Testis (tissue), 3 donors: ENCODE measurements around the gene MAP7D1. TPM values are rescaled to one million over a fixed set of nuclear protein-coding genes. Genes with fewer than 3 reads are reported as not detected.
"Not testable (repeated sequence)": the region's sequence is repeated elsewhere in the genome, so short reads cannot be mapped to it uniquely, and the experiment has no call there.

ENCODE experiments used
- DNase-seq: peaks from one replicate; pipeline ENCODE4 v3.0.0-alpha.2; 2019
- H3K27ac ChIP-seq, 2 donors: fragments of 200-600 bp; sonication (generic); one replicate each; pipeline ENCODE4 v1.5.1; 2019
- H3K27me3 ChIP-seq: fragments of 200-600 bp; sonication (generic); one replicate; pipeline ENCODE4 v1.5.1; 2019
- H3K36me3 ChIP-seq: fragments of 200-600 bp; sonication (generic); one replicate; pipeline ENCODE4 v1.5.1; 2017; ENCODE audit warnings: low read depth; ENCODE audit errors: missing control alignments
- H3K4me1 ChIP-seq: fragments of 200-600 bp; sonication (generic); one replicate; pipeline ENCODE4 v1.5.1; 2019
- H3K4me3 ChIP-seq, 2 donors: fragments of 200-600 bp; sonication (generic); one replicate each; pipeline ENCODE4 v1.5.1; 2017 to 2019
- H3K9me3 ChIP-seq: fragments of 200-600 bp; sonication (generic); one replicate; pipeline ENCODE4 v1.5.1; 2017
- POLR2A ChIP-seq: fragments of 450-650 bp; IDR thresholded peaks from one replicate; pipeline ENCODE4 v1.6.1; 2017; ENCODE audit warnings: antibody characterized with exemption, mild to moderate bottlenecking, moderate library complexity
- WGBS, 2 donors: methylation state at CpG; one replicate each; pipeline ENCODE4 v1.1.5; 2018; 5-methylcytosine and 5-hydroxymethylcytosine counted together
- intact Hi-C: fragments of 100-400 bp; cut with DNase I; formaldehyde crosslinking; loops from one replicate; pipeline ENCODE4 v1.15.1; 2023; ENCODE audit warnings: low total_unique reads
- polyA plus RNA-seq: library from polyadenylated mRNA; stranded (reverse); fragments of 350-450 nt; fragmentation: Illumina TruSeq; extraction: RNeasy Lipid Tissue Mini Kit (QIAGEN cat#74804); gene quantifications from one replicate; pipeline ENCODE4 v1.2.3, GENCODE V29; 2014; ENCODE audit warnings: low read depth, low replicate concordance; ENCODE audit not compliant: insufficient read depth
- total RNA-seq, 2 donors: library from RNA; depleted of rRNA; stranded (reverse); fragments of >200 nt; gene quantifications; one replicate each; pipeline ENCODE4 v1.2.3, GENCODE V29; 2016
- TF ChIP-seq, protein P1 (sequence below), 3 experiments: fragments of 450-650 bp in 2 of 3; fragments of 200-600 bp in 1 of 3; sonication (generic) in 1 of 3; IDR thresholded peaks; one replicate each; pipeline ENCODE4 v1.5.1; 2016 to 2019; ENCODE audit warnings: antibody characterized with exemption in 3 of 3, mild to moderate bottlenecking in 2 of 3, moderate library complexity in 1 of 3

MAP7D1 gene
- total and polyA plus RNA-seq, 3 donors from 2014 or later, result 45.4 to 59.6 (median 50.2) TPM

DNA sequence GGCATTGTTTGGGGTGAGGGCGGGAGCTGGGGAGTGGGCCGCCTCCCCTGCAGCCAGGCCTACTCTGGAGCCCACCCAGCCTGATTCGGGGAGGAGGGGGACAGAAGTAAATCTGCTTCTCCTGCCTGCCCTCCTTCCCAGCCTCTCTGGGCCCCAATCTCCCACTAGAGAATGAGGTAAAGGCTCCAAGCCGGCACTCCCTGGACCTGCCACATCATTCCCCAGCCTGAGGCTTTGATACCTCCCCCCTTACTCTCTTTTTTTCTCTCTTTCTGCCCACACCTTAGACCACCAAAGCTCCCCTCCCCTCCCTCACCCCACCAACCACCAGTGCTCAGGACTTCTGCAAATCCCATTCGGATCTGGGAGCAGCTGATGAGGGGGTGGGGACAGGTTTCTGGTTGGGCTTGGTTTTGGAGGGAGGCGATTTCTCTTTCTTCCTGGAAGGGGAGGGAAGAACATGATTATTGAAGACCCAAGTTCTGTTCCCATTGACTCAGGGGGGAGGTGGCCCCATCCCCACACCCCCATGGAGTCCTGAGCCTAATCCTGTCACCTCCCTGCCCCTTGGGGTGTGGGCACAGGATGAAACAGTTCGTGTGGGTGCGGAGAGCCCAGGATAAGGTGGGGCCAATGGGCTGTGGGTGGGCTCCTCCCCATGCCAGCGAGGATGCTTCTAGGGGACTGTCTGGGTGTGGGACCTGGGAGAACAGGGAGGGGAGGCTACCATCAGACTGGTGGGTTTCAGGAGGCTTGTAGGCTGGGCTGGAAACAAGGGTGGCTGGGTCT is 1.3 kb downstream of the MAP7D1 start:
- peak overlapping the region; percentile 92 to 99 for H3K27ac ChIP-seq
- H3K27me3 ChIP-seq, result no peaks in the 10 kb centered on the region
- TF ChIP-seq, protein P1, sequence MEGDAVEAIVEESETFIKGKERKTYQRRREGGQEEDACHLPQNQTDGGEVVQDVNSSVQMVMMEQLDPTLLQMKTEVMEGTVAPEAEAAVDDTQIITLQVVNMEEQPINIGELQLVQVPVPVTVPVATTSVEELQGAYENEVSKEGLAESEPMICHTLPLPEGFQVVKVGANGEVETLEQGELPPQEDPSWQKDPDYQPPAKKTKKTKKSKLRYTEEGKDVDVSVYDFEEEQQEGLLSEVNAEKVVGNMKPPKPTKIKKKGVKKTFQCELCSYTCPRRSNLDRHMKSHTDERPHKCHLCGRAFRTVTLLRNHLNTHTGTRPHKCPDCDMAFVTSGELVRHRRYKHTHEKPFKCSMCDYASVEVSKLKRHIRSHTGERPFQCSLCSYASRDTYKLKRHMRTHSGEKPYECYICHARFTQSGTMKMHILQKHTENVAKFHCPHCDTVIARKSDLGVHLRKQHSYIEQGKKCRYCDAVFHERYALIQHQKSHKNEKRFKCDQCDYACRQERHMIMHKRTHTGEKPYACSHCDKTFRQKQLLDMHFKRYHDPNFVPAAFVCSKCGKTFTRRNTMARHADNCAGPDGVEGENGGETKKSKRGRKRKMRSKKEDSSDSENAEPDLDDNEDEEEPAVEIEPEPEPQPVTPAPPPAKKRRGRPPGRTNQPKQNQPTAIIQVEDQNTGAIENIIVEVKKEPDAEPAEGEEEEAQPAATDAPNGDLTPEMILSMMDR (IDR thresholded peaks at IDR 0.05), result no peak
- TF ChIP-seq POLR2A, result no peak
- intact Hi-C loops, result loop anchor here (10.0 kb wide), 1 partner anchor 127 kb away; no protein-coding TSS in a partner anchor
- H3K36me3 ChIP-seq, result no peaks in the 10 kb centered on the region
- DNase-seq, result no peak
- WGBS, 2 donors, result 0 to 3% methylated on average over 6 to 9 of the region's 9 CpGs
- H3K4me3 ChIP-seq, result peak overlapping the region; percentile 93 to 100
- no peaks in the 10 kb centered on the region for H3K9me3 ChIP-seq
- peaks cover 56% of the 10 kb centered on the region for H3K4me1 ChIP-seq

DNA sequence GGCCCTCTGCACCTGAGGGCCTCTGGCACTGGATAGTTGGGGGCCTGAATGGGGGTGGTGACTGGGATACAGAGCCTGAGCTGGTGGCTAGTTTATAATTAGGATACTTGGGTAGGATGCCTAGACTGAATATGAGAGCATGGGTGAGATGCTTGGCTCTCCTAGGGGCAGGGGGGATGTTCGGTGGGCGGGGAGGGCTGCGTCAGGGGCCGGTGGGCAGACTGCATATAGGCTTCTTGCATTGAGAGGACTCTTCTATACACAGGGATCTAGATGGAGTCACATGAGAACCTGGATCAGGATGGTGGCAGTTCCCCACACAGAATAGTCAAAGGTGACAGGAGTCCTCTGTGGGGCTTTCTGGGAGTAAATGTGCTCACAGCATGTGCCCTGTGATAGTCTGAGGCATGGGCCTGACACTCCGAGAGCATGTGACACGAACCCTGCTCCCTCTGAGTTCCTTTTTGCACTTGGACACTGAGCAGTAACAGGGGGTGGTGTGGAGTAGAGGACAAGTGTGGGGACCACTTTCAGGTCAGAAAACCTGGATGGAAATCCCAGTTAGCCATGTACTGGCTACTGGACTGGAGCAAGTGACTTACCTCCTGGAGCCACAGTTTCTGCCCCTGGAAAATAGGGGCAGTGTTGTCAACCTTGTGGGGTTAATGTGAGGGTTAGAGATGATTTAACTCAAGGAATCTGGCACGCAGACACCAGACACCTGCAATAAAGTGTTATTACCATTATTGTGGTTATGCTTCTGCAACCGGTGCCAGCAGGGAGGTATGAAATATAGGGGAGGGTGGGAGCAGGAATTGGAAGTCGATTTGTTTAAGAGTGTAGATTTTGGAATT is 2.2 kb downstream of the MAP7D1 start:
- intact Hi-C loops, result loop anchor here (10.0 kb wide), 1 partner anchor 127 kb away; no protein-coding TSS in a partner anchor
- Histone ChIP-seq H3K27ac (peak overlapping the region; percentile 92 to 99), H3K4me1 (peaks cover 53% of the 10 kb centered on the region), H3K4me3 (peak overlapping the region in 1 of 2 donors; percentile 93), H3K27me3 (no peaks in the 10 kb centered on the region), H3K9me3 (no peaks in the 10 kb centered on the region), H3K36me3 (no peaks in the 10 kb centered on the region)
- TF ChIP-seq, protein P1 (IDR thresholded peaks at IDR 0.05), result no peak
- no peak for TF ChIP-seq POLR2A
- 67 to 74% methylated on average over 8 to 9 of the region's 9 CpGs for WGBS, 2 donors
- DNase-seq, result no peak

DNA sequence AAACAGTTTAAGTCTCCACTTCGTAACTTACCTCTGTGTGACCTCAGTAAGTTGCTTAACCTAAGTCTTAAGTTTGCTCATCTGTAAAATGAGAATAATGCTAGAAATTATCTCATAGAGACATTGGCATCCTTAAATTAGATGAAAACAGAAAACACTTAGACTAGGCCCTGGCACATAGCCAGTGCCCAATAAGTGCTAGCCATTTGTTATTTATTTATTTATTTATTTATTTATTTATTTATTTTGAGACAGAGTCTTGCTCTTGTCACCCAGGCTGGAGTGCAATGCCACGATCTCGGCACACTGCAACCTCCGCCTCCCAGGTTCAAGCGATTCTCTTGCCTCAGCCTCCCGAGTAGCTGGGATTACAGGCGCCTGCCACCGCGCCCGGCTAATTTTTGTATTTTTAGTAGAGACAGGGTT is 2.9 kb downstream of the MAP7D1 start:
- DNase-seq, H3K27me3 ChIP-seq, H3K4me3 ChIP-seq, H3K36me3 ChIP-seq, H3K9me3 ChIP-seq, H3K27ac ChIP-seq: not testable (repeated sequence)
- peaks cover 56% of the 10 kb centered on the region for H3K4me1 ChIP-seq
- intact Hi-C loops, result loop anchor here (10.0 kb wide), 1 partner anchor 126 kb away; no protein-coding TSS in a partner anchor
- WGBS, 2 donors, result 92 to 97% methylated on average over 10 of the region's 10 CpGs

DNA sequence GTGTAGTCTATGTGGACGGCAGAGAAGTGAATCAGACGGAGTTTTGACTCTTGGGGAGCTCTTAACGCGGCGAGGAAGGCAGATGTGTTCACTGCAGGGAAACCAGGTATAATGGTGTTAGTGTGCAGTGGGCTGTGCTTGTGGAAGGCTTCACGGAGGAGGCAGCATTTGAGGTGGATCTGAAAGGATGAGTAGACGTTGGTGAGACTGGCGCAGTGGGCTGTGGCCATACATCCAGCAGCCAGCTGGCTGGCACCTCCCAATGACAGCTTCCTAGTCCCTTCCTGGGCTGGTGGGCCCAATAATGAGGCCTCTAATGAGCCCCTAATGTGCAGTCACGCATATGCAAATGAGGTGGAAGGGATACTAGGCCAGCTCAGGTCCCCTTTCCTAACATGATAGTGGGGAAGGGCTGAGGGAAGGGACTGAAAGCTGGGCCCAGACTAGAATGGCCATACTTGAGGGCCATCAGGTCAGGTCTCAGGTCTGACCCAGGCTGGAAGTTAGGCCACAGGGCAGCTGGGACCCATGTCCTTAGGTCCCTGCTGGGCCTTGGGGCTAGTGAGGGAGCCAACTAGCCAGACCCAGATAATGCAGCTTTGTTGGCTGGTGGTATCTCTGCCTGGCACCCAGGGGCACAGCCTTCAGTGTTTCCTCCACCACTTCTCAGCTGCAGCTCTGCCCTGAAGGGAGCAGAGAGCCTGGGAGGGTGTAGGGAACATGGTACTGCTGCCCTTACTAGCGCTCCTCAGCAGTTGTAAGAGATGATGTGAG is 3.8 kb downstream of the MAP7D1 start:
- Histone ChIP-seq H3K9me3 (no peaks in the 10 kb centered on the region), H3K27ac (peak overlapping the region in 1 of 2 donors; percentile 65), H3K4me3 (no peak overlapping the region), H3K36me3 (no peaks in the 10 kb centered on the region), H3K27me3 (no peaks in the 10 kb centered on the region), H3K4me1 (peaks cover 54% of the 10 kb centered on the region)
- 85 to 90% methylated on average over 10 of the region's 10 CpGs for whole genome bisulfite sequencing, 2 donors
- intact Hi-C loops, result loop anchor here (10.0 kb wide), 1 partner anchor 125 kb away; no protein-coding TSS in a partner anchor
- DNase-seq, result no peak
- no peak for TF ChIP-seq POLR2A
- TF ChIP-seq, protein P1 (IDR thresholded peaks at IDR 0.05), result no peak
